Stimulated activated effector memory CD8-positive, alpha-beta T cell treated with anti-CD3 and anti-CD28 coated beads, Interleukin-12 subunit alpha, Interleukin-12 subunit beta, amount 100 ng/mL, for 72 hours (primary cell): ENCODE data around the gene WDR74.

Experiments
- ATAC-seq: fragments of 150-1000 bp; cut with Tn5 transposase; 2 replicates; pipeline ENCODE4 v1.10.0; 2021
- DNase-seq, 2 donors: peaks; one replicate each; pipeline ENCODE4 v3.0.0; 2021 to 2022; ENCODE audit warnings: low spot score in 2 of 2
- H3K27ac Mint-ChIP-seq: one replicate; pipeline ENCODE4 v1.8.0; 2022; ENCODE audit warnings: mild to moderate bottlenecking, mixed read lengths
- H3K36me3 Mint-ChIP-seq: one replicate; pipeline ENCODE4 v1.8.0; 2022; ENCODE audit warnings: mild to moderate bottlenecking, mixed read lengths
- H3K4me1 Mint-ChIP-seq: one replicate; pipeline ENCODE4 v1.8.0; 2022; ENCODE audit warnings: mixed read lengths
- H3K4me3 Mint-ChIP-seq: one replicate; pipeline ENCODE4 v1.8.0; 2022; ENCODE audit warnings: mild to moderate bottlenecking, mixed read lengths
- H3K9me3 Mint-ChIP-seq: one replicate; pipeline ENCODE4 v1.8.0; 2022; ENCODE audit warnings: mixed read lengths

WDR74 gene

GRCh38 chr11:62796281-62796680 is 43.1 kb downstream of the WDR74 start:
- Mint-ChIP-seq H3K36me3 (peaks cover 100% of the 10 kb centered on the region), H3K9me3 (no peaks in the 10 kb centered on the region)
- no peak for ATAC-seq

GRCh38 chr11:62794201-62794775 is 45.1 kb downstream of the WDR74 start:
- H3K4me1 Mint-ChIP-seq, result peaks cover 31% of the 10 kb centered on the region
- DNase-seq (no peak), ATAC-seq (no peak)
- H3K36me3 Mint-ChIP-seq, result peaks cover 100% of the 10 kb centered on the region
- no peaks in the 10 kb centered on the region for H3K9me3 Mint-ChIP-seq
- no peak overlapping the region for H3K4me3 Mint-ChIP-seq
- peak overlapping the region; percentile 54 for H3K27ac Mint-ChIP-seq

More at GRCh38 chr11:62796281-62796680, 43.1 kb downstream of the WDR74 start:
- Mint-ChIP-seq H3K4me3 (no peak overlapping the region), H3K27ac (peak overlapping the region; percentile 78), H3K4me1 (peaks cover 23% of the 10 kb centered on the region)
- no peak for DNase-seq

- ATAC-seq, result no peak
- Mint-ChIP-seq H3K4me3 (peak overlapping the region; percentile 92), H3K4me1 (peaks cover 39% of the 10 kb centered on the region), H3K27ac (peak overlapping the region; percentile 88), H3K36me3 (peaks cover 97% of the 10 kb centered on the region), H3K9me3 (no peaks in the 10 kb centered on the region)
- no peak for DNase-seq
Measured at GRCh38 chr11:62792202-62792575, 47.2 kb downstream of the WDR74 start.

- no peaks in the 10 kb centered on the region for H3K9me3 Mint-ChIP-seq
- peak; percentile 86 for ATAC-seq
- H3K27ac Mint-ChIP-seq, result peak within 1 kb of the TSS; percentile 88
- H3K4me3 Mint-ChIP-seq, result peak within 1 kb of the TSS; percentile 92
- H3K4me1 Mint-ChIP-seq, result peaks cover 39% of the 10 kb centered on the region
- DNase-seq, result peak; percentile 84 to 92
- H3K36me3 Mint-ChIP-seq, result peaks cover 95% of the 10 kb centered on the region
Measured at GRCh38 chr11:62791501-62792201, 47.7 kb downstream of the WDR74 start, which contains the start of gene TMEM223. TSS of gene TMEM223 (minus strand) at chr11:62792006. CDS start at chr11:62791994, 12 bp downstream.

GRCh38 chr11:62789576-62789975 is 49.8 kb downstream of the WDR74 start:
- ATAC-seq, result no peak
- Mint-ChIP-seq H3K9me3 (no peaks in the 10 kb centered on the region), H3K36me3 (peaks cover 82% of the 10 kb centered on the region), H3K4me1 (peaks cover 47% of the 10 kb centered on the region), H3K4me3 (peak overlapping the region; percentile 92), H3K27ac (peak overlapping the region; percentile 88)
- DNase-seq, result no peak

- Mint-ChIP-seq H3K9me3 (no peaks in the 10 kb centered on the region), H3K4me1 (peaks cover 41% of the 10 kb centered on the region), H3K27ac (peak overlapping the region; percentile 10), H3K4me3 (peak overlapping the region; percentile 92), H3K36me3 (peaks cover 82% of the 10 kb centered on the region)
- ATAC-seq (no peak), DNase-seq (no peak)
Measured at GRCh38 chr11:62788991-62789390, 50.4 kb downstream of the WDR74 start.

GRCh38 chr11:62787005-62787759 is 52.2 kb downstream of the WDR74 start, which contains the start of gene TMEM179B:
TSS of gene TMEM179B (plus strand) at chr11:62787402. CDS start at chr11:62787432, 30 bp downstream.
- H3K4me1 Mint-ChIP-seq, result peaks cover 36% of the 10 kb centered on the region
- H3K4me3 Mint-ChIP-seq, result peak within 1 kb of the TSS; percentile 92
- no peaks in the 10 kb centered on the region for H3K9me3 Mint-ChIP-seq
- H3K36me3 Mint-ChIP-seq, result peaks cover 82% of the 10 kb centered on the region
- H3K27ac Mint-ChIP-seq, result peak within 1 kb of the TSS; percentile 92
- ATAC-seq (peak; percentile 87), DNase-seq (peak; percentile 91 to 99)

- Mint-ChIP-seq H3K4me1 (peaks cover 33% of the 10 kb centered on the region), H3K36me3 (peaks cover 82% of the 10 kb centered on the region), H3K9me3 (no peaks in the 10 kb centered on the region), H3K4me3 (peak overlapping the region; percentile 92), H3K27ac (peak overlapping the region; percentile 92)
- DNase-seq, result peak; percentile 89 to 92
- ATAC-seq, result peak; percentile 84
Measured at GRCh38 chr11:62786318-62787004, 52.9 kb downstream of the WDR74 start.
